A549 (cell line): ENCODE measurements around the gene FBP1.

Experiments used
- CEBPB ChIP-seq, 2 experiments: fragments of >200 bp in 1 of 2; sonication (Bioruptor Twin) in 1 of 2; formaldehyde crosslinking in 1 of 2; IDR thresholded peaks; 2 replicates each; pipeline ENCODE4 v1.6.1; 2012 to 2016
- CTCF ChIP-seq: fragments of >200 bp; sonication (Bioruptor Twin); formaldehyde crosslinking; IDR thresholded peaks from 3 replicates; pipeline ENCODE4 v1.5.1; 2016
- EP300 ChIP-seq, 2 experiments: fragments of >200 bp; sonication (Bioruptor Twin); formaldehyde crosslinking; IDR thresholded peaks; 2 replicates in 1 of 2; 3 replicates in 1 of 2; pipeline ENCODE4 v1.6.1; 2016 to 2017
- GATA3 ChIP-seq: IDR thresholded peaks from 2 replicates; pipeline ENCODE4 v1.6.1; 2012; ENCODE audit warnings: borderline replicate concordance
- HEYL ChIP-seq: fragments of 250-450 bp; sonication (Bioruptor Pico); IDR thresholded peaks from 2 replicates; pipeline ENCODE4 v1.8.0; 2021; ENCODE audit warnings: mild to moderate bottlenecking, moderate library complexity
- KDM1A ChIP-seq: fragments of 200-600 bp; sonication (generic); IDR thresholded peaks from 2 replicates; pipeline ENCODE4 v1.6.1; 2016; ENCODE audit warnings: low read depth, mild to moderate bottlenecking
- KDM5A ChIP-seq: fragments of 200-600 bp; sonication (generic); IDR thresholded peaks from 2 replicates; pipeline ENCODE4 v1.6.1; 2016; ENCODE audit warnings: antibody characterized with exemption, mild to moderate bottlenecking
- MAZ ChIP-seq: fragments of 150-350 bp; IDR thresholded peaks from 2 replicates; pipeline ENCODE4 v1.6.1; 2014; ENCODE audit warnings: antibody characterized with exemption, low read depth, low read length, borderline replicate concordance
- POLR2A ChIP-seq: IDR thresholded peaks from 2 replicates; pipeline ENCODE4 v1.6.1; 2012; ENCODE audit warnings: mild to moderate bottlenecking, low read length
- POLR2AphosphoS2 ChIP-seq: conservative IDR thresholded peaks from 2 replicates; pipeline ENCODE4 v1.6.1; 2012; ENCODE audit warnings: low read length, improper control_type of control experiment, inconsistent platforms
- RAD21 ChIP-seq, 2 experiments: fragments of >200 bp in 1 of 2; sonication (Bioruptor Twin) in 1 of 2; formaldehyde crosslinking in 1 of 2; IDR thresholded peaks in 1 of 2; conservative IDR thresholded peaks in 1 of 2; 2 replicates in 1 of 2; 3 replicates in 1 of 2; pipeline ENCODE4 v1.6.1; 2012 to 2018; ENCODE audit warnings: inconsistent platforms in 1 of 2
- RNF2 ChIP-seq: fragments of 200-600 bp; sonication (generic); IDR thresholded peaks from 2 replicates; pipeline ENCODE4 v1.6.1; 2016; ENCODE audit warnings: low read depth, mild to moderate bottlenecking, antibody characterized with exemption, moderate library complexity, borderline replicate concordance
- SMC3 ChIP-seq: fragments of >200 bp; sonication (Bioruptor Twin); formaldehyde crosslinking; IDR thresholded peaks from 3 replicates; pipeline ENCODE4 v1.6.1; 2018; ENCODE audit warnings: inconsistent platforms

GRCh38 chr9:94645901-94646300 lies 6.6 kb upstream of the FBP1 start:
- TF ChIP-seq RAD21 (conservative IDR thresholded peaks at IDR 0.05 in 1 of 2, IDR thresholded peaks at IDR 0.05 in 1 of 2) = no peak
- TF ChIP-seq CEBPB (IDR thresholded peaks at IDR 0.05) = no peak
- TF ChIP-seq KDM1A = no peak
- TF ChIP-seq SMC3 = no peak
- no peak for TF ChIP-seq KDM5A
- TF ChIP-seq POLR2A = no peak
- no peak for TF ChIP-seq CTCF
- TF ChIP-seq RNF2 = no peak
- no peak for TF ChIP-seq EP300 (IDR thresholded peaks at IDR 0.05)
- TF ChIP-seq MAZ = no peak
- TF ChIP-seq HEYL (CRISPR knock-in tag) = no peak
- no peak for TF ChIP-seq GATA3
- TF ChIP-seq POLR2AphosphoS2 = no peak
